ENCODE measurements around the gene SBF2. TPM values are rescaled to one million over a fixed set of nuclear protein-coding genes. Genes with fewer than 3 reads are reported as not detected.

The SBF2 gene
- total RNA-seq, 1 experiment from 2014 or later: 30.2 TPM

DNA sequence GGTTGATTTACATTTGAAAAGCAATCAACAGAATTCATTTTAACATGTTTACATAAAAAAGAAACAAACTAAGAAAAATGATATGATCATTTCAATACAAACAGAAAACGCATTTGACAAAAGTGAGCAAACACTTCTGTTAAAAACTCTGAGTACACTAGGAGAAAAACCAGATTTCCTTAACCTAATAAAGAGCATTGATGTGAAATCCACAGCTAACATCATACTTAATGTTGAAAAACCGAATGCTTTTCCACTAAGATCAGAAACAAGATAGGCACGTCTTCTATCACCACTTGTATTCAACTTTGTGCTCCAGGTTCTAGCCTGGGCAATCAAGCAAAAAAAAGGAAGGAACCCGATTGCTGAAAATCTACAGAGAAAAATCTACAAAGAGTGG is 227.6 kb downstream of the SBF2 start:
- Histone ChIP-seq H3K14ac (ENCODE audit: insufficient read depth, low read length) (no peak overlapping the region), H3K23me2 (ENCODE audit: insufficient read length, low read depth, low read length, poor library complexity, severe bottlenecking) (no peaks in the 10 kb centered on the region), H2BK5ac (ENCODE audit: insufficient read length, low read length) (no peak overlapping the region), H2AK5ac (ENCODE audit: insufficient read length, low read length) (no peak overlapping the region), H3K23ac (ENCODE audit: insufficient read length, low read depth, low read length) (no peak overlapping the region), H3K9ac (ENCODE audit: extremely low read depth, insufficient read length, low read length) (no peak overlapping the region), H2BK120ac (ENCODE audit: low read depth, low read length, poor library complexity, severe bottlenecking) (no peak overlapping the region), H3K27me3 (ENCODE audit: insufficient read depth, low read length) (no peaks in the 10 kb centered on the region), H3T11ph (ENCODE audit: low read length) (no peak overlapping the region), H4K20me1 (ENCODE audit: control insufficient read depth, insufficient read depth, insufficient read length) (no peaks in the 10 kb centered on the region), H3K79me1 (ENCODE audit: insufficient read depth, low read depth, low read length, poor library complexity, severe bottlenecking) (no peaks in the 10 kb centered on the region), H4K91ac (ENCODE audit: insufficient read length, low read depth, low read length) (no peak overlapping the region), H3K56ac (ENCODE audit: insufficient read length, low read depth, low read length) (no peak overlapping the region), H3K27ac (ENCODE audit: insufficient read length, low read depth, low read length) (no peak overlapping the region), H3K79me2 (ENCODE audit: insufficient read depth, low read length) (no peaks in the 10 kb centered on the region; the same call in 1 of the 2 replicates), H3K4me1 (ENCODE audit: insufficient read depth, low read length) (no peaks in the 10 kb centered on the region; the same call in none of the 2 replicates), H3K4me2 (ENCODE audit: insufficient read depth, insufficient read length, low read length) (no peak overlapping the region), H4K5ac (ENCODE audit: insufficient read length, low read depth, low read length) (no peak overlapping the region), H3K9me3 (ENCODE audit: control insufficient read depth, low read depth, low read length) (no peaks in the 10 kb centered on the region), H2BK15ac (ENCODE audit: low read depth, low read length) (no peak overlapping the region), H3K4ac (ENCODE audit: low read depth, low read length) (no peak overlapping the region), H2BK20ac (ENCODE audit: low read depth, low read length, poor library complexity, severe bottlenecking) (no peak overlapping the region), H4K8ac (replicated peaks; ENCODE audit: insufficient read length, low read depth, low read length) (no peak overlapping the region), H2BK12ac (ENCODE audit: insufficient read length, low read depth, low read length) (no peak overlapping the region), H3K18ac (ENCODE audit: insufficient read length, low read depth, low read length) (no peak overlapping the region), H2AFZ (ENCODE audit: low read length) (no peak overlapping the region)
- Mint-ChIP-seq H3K9me3 (peaks cover 21 to 23% of the 10 kb centered on the region in 2 experiments), H3K27me3 (ENCODE audit: low read depth) (no peaks in the 10 kb centered on the region), H3K4me1 (peaks cover 27 to 29% of the 10 kb centered on the region in 2 experiments), H3K4me3 (no peak overlapping the region), H3K36me3 (ENCODE audit: insufficient read depth in 1 of 3, low read depth in 3 of 3) (peaks cover 20 to 26% (median 22%) of the 10 kb centered on the region in 3 experiments), H3K27ac (peak overlapping the region in 2 of 3 experiments; percentile 15 to 78; a peak in 2 of 7 replicates)
- TF ChIP-seq, protein P1, sequence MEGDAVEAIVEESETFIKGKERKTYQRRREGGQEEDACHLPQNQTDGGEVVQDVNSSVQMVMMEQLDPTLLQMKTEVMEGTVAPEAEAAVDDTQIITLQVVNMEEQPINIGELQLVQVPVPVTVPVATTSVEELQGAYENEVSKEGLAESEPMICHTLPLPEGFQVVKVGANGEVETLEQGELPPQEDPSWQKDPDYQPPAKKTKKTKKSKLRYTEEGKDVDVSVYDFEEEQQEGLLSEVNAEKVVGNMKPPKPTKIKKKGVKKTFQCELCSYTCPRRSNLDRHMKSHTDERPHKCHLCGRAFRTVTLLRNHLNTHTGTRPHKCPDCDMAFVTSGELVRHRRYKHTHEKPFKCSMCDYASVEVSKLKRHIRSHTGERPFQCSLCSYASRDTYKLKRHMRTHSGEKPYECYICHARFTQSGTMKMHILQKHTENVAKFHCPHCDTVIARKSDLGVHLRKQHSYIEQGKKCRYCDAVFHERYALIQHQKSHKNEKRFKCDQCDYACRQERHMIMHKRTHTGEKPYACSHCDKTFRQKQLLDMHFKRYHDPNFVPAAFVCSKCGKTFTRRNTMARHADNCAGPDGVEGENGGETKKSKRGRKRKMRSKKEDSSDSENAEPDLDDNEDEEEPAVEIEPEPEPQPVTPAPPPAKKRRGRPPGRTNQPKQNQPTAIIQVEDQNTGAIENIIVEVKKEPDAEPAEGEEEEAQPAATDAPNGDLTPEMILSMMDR (conservative IDR thresholded peaks at IDR 0.05): no peak
- no CpG with 5 or more reads among the region's 4 CpGs for WGBS (ENCODE audit: extremely low coverage, insufficient read length, low lambda C conversion rate)
- DNase-seq: no peak

Data from H9 (cell line).